ENCODE measurements around the gene APMAP.

Gene APMAP

DNA sequence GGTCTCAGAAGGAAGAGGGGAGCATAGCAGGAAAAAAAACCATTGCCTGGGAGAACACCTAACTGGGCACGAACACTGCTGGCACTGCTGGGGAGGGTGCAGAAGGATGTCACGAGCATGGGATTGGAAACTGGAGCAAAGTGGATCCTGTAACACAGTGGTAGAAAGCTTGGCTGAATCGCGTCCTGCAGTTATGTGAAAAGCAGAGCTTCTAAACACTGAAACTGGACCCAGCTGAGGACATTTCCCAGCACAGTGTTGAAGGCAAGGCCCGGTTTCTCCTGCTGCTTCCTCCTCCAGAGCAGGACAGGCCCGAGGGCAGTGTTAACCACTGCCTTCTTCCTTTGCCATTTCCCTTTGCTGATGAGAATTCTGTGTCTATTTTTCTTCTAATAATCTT lies 6.7 kb downstream of the APMAP start:
- no peak for DNase-seq

DNA sequence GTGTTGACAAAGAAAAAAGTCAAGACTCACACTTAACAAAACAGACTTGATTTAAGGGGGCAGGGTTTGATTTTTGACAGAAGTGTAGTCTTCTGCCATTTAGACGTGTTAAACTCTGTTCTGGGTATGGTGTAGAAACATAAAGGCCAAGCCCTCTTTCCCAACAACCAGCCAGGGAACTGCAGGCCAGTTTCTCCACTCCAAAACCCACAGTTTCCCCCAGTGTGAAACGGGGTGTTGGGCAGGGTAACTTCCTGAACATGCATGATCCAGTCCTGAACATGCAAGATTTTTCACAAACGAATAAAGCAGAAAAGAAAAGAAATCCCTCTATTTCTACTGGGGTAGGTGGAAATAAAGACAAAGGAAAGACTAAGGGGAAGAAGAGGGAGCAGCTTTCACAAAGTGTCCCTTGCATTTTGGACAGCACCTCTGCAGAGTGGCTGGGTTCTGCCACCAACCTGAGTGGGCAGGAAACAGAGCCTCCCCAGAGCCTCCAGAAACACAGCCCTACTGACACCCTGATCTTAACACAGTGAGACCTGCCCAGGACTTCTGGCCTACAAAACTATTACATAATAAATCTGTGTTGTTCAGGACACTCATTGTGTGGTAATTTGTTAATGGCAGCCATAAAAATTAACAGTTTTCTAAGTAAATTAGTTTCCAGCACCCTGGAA lies 7.5 kb downstream of the APMAP start:
- no peak for DNase-seq

GRCh38 chr20:24983896-24984295 lies 8.7 kb downstream of the APMAP start:
- DNase-seq = no peak

- DNase-seq = no peak
These were observed 10.8 kb downstream of the APMAP start for GRCh38 chr20:24981790-24982189.

- DNase-seq = no peak
These were observed 11.3 kb downstream of the APMAP start for GRCh38 chr20:24981282-24981681.

- no peak for DNase-seq
These were observed 12.1 kb downstream of the APMAP start for GRCh38 chr20:24980291-24981053.

GRCh38 chr20:24979036-24979960 lies 13.3 kb downstream of the APMAP start:
- DNase-seq = no peak

DNA sequence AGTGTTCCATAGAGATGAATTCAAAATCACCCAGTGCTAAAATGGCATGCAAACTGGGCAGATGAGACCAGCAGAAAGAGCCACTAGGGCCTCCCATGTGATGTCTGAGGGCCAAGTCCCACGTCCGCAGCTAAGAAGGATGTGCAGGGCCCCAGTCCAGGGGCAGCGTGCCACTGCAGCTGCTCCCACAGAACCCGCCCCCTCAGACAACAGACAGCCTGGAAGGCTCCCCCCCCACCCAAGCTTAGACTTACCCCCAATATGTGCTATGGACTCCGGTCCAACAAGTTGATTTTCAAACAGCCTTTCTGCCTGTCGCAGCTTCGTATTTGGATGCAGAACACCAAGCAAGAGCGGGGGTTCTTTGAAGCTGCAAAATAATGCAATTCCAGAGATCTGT lies 14.0 kb downstream of the APMAP start:
- DNase-seq = no peak

DNA sequence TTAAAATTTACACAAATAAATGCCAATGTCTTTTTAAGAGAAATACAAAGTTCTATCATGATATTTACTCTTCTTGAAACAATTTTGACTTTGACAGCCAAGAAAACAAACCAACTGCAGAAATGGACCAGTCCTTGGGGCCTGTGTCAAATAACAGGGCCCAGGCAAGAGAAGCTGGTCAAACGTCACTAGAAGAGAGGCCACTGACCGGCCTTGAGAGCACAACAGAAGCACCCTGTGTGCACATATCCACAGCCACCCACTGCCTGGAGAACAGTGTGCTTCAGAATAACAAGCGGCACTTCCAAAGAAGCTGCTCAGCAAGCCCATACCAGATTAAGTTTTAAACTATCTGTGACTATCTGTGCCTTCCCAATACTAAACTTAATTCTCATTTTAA lies 14.8 kb downstream of the APMAP start:
- no peak for DNase-seq

GRCh38 chr20:24977336-24977735 lies 15.2 kb downstream of the APMAP start:
- DNase-seq = no peak

GRCh38 chr20:24972341-24972740 lies 20.2 kb downstream of the APMAP start:
- no peak for DNase-seq

DNA sequence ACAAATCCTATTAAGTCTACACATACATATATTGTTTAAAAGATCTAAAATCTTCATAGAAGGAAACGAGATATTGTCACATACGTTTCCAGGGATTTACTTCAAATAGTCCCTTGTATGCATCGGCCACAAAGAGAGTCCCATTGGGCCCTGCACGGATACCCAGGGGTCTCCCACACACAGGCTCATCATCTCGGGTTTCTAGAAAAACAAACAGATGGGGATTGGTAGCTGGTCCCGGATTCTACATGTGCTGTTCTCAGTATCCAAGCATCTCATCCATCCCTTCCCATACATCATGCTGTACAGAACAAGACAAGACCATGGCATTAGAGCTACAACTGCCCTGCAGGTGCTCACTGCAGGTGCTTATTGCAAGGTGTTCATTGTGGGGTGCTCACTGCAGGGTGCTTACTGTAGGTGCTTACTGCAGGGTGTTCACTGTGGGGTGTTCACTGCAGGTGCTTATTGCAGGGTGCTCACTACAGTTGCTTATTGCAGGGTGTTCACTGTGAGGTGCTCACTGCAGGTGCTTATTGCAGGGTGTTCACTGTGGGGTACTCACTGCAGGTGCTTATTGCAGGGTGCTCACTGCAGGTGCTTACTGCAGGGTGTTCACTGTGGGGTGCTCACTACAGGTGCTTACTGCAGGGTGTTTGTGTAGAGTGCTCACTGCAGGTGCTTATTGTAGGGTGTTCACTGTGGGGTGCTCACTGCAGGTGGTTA lies 21.0 kb downstream of the APMAP start:
- no peak for DNase-seq

- DNase-seq = no peak
These were observed 21.8 kb downstream of the APMAP start for GRCh38 chr20:24970754-24971153.

GRCh38 chr20:24970030-24970553 lies 22.5 kb downstream of the APMAP start:
- no peak for DNase-seq

GRCh38 chr20:24969186-24970029 lies 23.1 kb downstream of the APMAP start:
- no peak for DNase-seq

GRCh38 chr20:24968278-24968800 lies 24.2 kb downstream of the APMAP start:
- no peak for DNase-seq

- no peak for DNase-seq
These were observed 26.1 kb downstream of the APMAP start for GRCh38 chr20:24966317-24967012.

GRCh38 chr20:24965065-24965919 lies 27.3 kb downstream of the APMAP start:
- no peak for DNase-seq

- no peak for DNase-seq
These were observed 28.1 kb downstream of the APMAP start for GRCh38 chr20:24964506-24964840.

All from activated naive CD4-positive, alpha-beta T cell treated with anti-CD3 and anti-CD28 coated beads, Interleukin-2, amount 50 U/mL, for 16 hours (primary cell).